NCI-H510A (cell line): ENCODE data around the gene COL23A1.

Source experiments
- DNase-seq: peaks from one replicate; lab custom pipeline; 2025; lab: John Stamatoyannopoulos, UW

COL23A1 gene

DNA sequence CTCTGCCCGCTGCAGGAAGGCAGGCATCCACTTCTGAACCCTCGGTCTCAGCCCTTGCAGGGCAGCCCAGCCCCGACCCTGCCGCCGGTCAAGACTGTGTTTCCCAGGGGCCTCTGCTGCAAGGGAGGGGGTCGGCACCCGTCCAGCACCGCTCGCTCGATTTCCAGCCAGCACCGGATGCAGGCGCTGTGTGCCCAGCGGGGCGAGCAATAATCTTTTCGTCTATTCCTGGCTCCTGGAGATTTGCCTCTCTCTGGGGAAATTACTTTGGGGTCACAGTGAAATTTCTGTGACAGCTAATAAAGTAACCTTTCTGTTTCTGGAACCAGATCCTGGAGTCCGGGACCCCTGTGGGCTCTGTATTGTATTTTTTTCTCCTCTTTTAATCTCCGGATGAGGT, 155.3 kb downstream of the COL23A1 start:
- DNase-seq = no peak

DNA sequence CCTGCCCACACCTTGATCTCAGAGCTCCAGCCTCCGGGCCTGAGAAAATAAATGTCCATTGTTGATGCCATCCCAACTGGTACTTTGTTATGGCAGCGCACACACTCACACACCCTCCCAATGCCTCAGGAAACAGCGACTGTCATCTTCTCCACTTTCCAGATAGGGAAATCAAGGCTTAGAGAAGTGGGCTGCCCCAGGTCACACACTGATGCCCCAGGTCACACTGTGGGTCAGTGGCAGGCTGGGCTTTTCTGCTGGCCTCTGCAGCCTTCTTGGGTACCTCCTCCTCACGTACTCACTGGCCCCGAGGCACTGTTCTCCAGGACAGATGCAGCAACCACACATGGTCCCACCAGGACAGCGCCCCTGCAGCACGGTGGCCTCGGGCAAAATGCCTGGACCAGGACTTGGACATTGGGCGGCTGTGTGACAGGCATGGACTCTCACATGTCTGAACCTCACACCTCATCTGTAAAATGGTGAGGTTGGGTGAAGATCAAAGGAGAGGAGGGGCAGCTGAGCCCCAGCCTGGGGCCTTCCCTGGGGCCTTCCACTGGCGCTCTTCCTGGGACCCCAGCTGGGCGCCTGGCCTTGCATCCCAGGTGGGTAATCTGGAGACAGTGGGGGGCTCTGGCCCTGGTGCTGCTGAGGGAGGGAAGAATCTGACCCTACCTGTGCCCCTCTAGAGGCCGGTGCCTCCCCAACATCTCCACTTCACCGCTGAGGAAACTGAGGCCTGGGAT, 156.0 kb downstream of the COL23A1 start:
- no peak for DNase-seq

DNA sequence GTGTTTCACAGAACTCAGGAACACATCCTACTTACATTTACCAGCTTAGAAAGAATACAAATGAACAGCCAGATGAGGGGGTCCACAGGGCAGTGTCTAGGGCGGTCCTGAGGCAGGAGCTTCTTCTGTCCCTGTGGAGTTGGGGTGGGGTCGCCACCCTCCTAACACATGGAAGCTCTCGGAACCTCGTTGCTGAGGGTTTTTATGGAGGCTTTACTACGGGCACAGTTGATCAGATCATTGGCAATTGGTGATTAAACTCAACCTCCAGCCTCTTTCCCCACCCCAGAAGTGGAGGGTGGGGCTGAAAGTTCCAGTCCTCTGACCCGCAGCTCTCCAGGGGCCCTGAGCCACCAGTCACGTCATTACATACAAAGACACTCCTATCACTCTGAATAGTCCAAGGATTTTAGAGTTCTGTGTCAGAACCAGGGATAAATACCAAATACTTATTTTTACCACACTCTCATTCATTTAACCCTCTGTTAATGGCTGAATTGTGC, 156.9 kb downstream of the COL23A1 start:
- DNase-seq = no peak

GRCh38 chr5:178432421-178433272, 157.5 kb downstream of the COL23A1 start:
- no peak for DNase-seq

- DNase-seq = no peak
Observed at GRCh38 chr5:178431782-178432165, 158.4 kb downstream of the COL23A1 start.

DNA sequence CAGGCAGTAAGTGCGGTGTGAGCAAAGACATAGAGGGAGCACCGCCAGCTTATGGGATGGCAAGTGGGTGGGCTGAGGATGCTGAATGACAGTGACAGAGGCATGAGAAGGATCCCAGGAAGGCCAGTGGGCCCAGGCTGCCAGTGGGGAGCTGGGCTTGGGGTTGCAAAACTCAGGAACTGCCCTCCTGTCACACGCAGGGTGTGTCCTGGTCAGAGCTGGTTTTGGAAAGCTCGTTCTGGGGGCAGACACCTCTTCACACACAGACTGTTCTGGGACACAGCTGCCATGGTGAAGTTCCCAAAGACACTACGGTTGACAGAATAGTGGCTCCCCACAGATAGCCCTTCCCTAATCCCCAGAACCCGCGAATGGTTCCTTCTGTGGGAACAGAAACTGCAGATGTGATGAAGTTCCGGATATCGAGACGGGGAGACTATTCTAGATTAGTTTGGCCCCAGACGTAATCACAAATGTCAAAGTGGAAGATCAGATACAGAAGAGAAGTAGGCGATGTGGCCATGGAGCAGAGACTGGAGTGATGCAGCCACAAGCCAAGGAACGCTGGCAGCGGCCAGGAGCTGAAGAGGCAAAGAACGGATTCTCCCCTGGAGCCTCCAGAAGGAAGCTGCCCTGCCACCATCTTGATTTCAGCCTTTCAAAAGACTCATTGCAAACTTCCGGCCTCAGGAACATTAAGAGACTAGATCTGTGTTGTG, 159.0 kb downstream of the COL23A1 start:
- DNase-seq = no peak

- no peak for DNase-seq
Observed at GRCh38 chr5:178430186-178431062, 159.8 kb downstream of the COL23A1 start.

- no peak for DNase-seq
Observed at GRCh38 chr5:178429491-178430185, 160.6 kb downstream of the COL23A1 start.

DNA sequence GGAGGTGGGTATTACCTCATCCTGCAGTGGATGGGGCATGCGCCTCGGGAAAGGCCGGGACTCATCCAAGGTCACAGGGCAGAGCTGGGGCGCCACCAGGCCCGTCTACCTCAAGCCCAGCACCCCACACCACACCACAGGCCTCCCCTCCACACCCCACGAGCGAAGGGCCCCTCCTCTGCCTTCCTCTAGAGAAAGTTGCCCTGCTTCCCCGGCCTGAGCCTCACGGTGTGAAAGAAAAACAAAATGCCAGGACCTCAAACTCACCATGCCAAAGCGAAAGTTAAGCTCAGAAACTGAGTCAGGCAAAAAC, 161.1 kb downstream of the COL23A1 start:
- no peak for DNase-seq

DNA sequence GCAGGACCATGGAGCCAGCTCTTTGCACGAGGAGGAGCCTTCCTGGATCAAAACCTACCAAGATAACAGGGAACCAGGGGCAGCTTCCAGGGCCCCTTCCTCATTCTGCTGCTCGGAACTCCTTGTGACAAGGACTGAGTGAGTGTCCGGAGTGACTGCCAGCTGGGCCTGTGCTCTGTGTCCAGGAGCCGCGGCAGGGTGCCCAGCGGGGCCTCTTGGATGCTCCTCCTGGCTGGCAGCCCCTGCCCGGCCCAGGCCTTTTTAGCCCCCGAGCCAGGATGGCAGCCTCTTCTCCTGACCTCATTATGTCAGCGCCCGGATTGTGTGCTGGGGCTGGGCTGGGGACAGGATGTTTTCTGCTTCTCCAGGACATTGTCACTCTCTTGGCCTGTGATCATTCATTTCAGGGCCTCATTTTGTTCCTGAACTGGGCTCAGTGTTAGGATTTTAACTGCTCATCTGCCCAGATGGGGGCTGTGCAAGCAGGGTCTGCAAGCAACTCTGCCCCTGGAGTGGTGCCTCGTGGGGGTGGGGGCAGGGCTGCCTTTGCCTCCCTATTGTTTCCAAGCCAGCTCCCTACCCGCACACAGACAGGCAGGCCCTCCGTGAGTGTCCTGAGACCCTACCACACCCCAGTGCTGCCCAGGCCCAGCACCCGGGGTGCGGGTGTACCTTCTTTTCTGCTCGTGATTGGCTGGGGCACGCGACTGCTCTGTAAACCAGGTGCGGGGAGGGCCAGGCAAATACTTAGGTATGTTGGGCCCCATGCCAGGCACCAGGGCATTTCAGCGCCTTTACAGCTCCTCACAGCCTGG, 161.6 kb downstream of the COL23A1 start:
- no peak for DNase-seq

DNA sequence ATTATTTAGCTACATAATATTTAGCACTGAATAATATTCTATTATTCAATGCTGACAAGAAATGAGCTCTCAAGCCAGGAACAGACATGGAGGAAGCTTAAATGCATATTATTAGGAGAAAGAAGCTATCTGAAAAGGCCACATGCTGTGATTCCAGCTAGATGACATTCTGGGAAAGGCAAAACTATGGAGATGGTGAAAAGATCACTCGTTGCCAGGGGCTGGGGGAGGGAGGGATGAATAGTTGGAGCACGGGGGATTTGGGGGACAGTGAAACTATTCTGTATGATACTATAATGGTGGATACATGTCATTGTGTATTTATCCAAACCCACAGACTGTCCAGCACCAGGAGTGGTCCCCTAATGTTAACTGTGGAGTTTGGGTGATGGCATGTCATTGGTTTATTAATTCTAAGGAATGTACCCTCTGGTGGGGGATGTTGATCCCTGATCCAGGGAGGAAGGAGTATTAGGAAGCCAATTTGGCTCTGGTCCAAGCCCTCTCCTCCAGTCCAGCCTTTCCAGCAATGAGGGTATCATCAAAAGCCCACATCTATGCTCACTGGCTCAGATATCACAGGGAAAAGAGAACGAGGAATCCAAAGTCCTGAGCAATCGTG, 162.5 kb downstream of the COL23A1 start:
- no peak for DNase-seq

- no peak for DNase-seq
Observed at GRCh38 chr5:178426326-178427130, 163.7 kb downstream of the COL23A1 start.

DNA sequence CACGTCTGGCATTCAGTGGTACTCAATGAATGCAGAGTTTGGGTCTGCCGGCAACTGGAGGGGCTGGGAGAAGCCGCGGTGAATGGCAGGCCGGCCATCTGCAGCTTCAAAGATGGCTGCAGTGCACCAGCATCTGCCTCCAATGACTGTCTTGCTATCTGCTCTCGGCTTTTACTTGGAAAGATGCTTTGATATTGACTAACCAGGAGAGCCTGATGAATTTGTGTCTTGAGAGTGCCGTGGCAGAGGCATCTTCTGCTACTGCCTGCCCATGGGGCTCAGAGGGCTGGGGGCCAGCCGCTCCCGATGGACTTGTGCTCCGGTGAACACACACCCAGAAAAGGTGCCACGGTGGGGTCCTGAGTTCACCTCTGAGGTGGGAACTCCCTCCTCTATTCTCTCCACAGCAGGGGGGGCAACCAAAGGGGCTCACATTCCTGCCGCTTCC, 164.5 kb downstream of the COL23A1 start:
- no peak for DNase-seq

GRCh38 chr5:178424810-178425177, 165.4 kb downstream of the COL23A1 start:
- no peak for DNase-seq

- no peak for DNase-seq
Observed at GRCh38 chr5:178423901-178424809, 166.0 kb downstream of the COL23A1 start.

- DNase-seq = no peak
Observed at GRCh38 chr5:178423431-178423830, 166.8 kb downstream of the COL23A1 start.

- DNase-seq = no peak
Observed at GRCh38 chr5:178422400-178422775, 167.8 kb downstream of the COL23A1 start.
